HG02798 (cell line): ENCODE measurements around the gene PEMT.
"Not testable (repeated sequence)": the region's sequence is repeated elsewhere in the genome, so short reads cannot be mapped to it uniquely, and the experiment has no call there.

Experiments
- ATAC-seq: cut with Tn5 transposase; IDR thresholded peaks from one replicate; pipeline ENCODE4 v1.9.1; 2021; ENCODE audit warnings: mild to moderate bottlenecking; ENCODE audit not compliant: unreplicated experiment, poor library complexity

Gene PEMT

GRCh38 chr17:17467016-17467415 is 124.5 kb downstream of the PEMT start:
- no peak for ATAC-seq

- no peak for ATAC-seq
Measured at GRCh38 chr17:17466511-17466910, 125.0 kb downstream of the PEMT start.

- ATAC-seq: not testable (repeated sequence)
Measured at GRCh38 chr17:17465878-17466277, 125.6 kb downstream of the PEMT start.

GRCh38 chr17:17463821-17464220 is 127.7 kb downstream of the PEMT start:
- ATAC-seq: no peak

GRCh38 chr17:17462048-17462824 is 129.3 kb downstream of the PEMT start:
- no peak for ATAC-seq

- ATAC-seq: no peak
Measured at GRCh38 chr17:17460038-17460437, 131.5 kb downstream of the PEMT start.

GRCh38 chr17:17457680-17458079 is 133.8 kb downstream of the PEMT start:
- ATAC-seq: no peak

- no peak for ATAC-seq
Measured at GRCh38 chr17:17456251-17456650, 135.3 kb downstream of the PEMT start.
